ENCODE measurements around the gene HOXB3.

HOXB3 gene

GRCh38 chr17:48578616-48579470 is 11.2 kb downstream of the HOXB3 start:
- TF ChIP-seq CTCF (conservative IDR thresholded peaks at IDR 0.05; ENCODE audit: low read depth, low read length), result no peak
- no peak for DNase-seq (ENCODE audit: low read depth)

GRCh38 chr17:48577946-48578615 is 12.0 kb downstream of the HOXB3 start, which contains the start of gene HOXB4:
TSS of gene HOXB4 (minus strand) at chr17:48578350. CDS start at chr17:48578319, 31 bp downstream.
- no peak within 1 kb of the TSS for H3K4me3 ChIP-seq (ENCODE audit: low read depth, low read length)
- DNase-seq (ENCODE audit: low read depth), result no peak
- no peak for TF ChIP-seq CTCF (conservative IDR thresholded peaks at IDR 0.05; ENCODE audit: low read depth, low read length)

More at GRCh38 chr17:48578616-48579470, 11.2 kb downstream of the HOXB3 start:
- no peak overlapping the region for H3K4me3 ChIP-seq (ENCODE audit: low read depth, low read length)

GRCh38 chr17:48577330-48577945 is 12.6 kb downstream of the HOXB3 start:
- no peak for DNase-seq (ENCODE audit: low read depth)
- no peak for TF ChIP-seq CTCF (conservative IDR thresholded peaks at IDR 0.05; ENCODE audit: low read depth, low read length)
- no peak overlapping the region for H3K4me3 ChIP-seq (ENCODE audit: low read depth, low read length)

- no peak for TF ChIP-seq CTCF (conservative IDR thresholded peaks at IDR 0.05; ENCODE audit: low read depth, low read length)
- DNase-seq (ENCODE audit: low read depth), result no peak
- no peak overlapping the region for H3K4me3 ChIP-seq (ENCODE audit: low read depth, low read length)
Measured at GRCh38 chr17:48576479-48577309, 13.3 kb downstream of the HOXB3 start.

- no peak for DNase-seq (ENCODE audit: low read depth)
- no peak overlapping the region for H3K4me3 ChIP-seq (ENCODE audit: low read depth, low read length)
- TF ChIP-seq CTCF (conservative IDR thresholded peaks at IDR 0.05; ENCODE audit: low read depth, low read length), result no peak
Measured at GRCh38 chr17:48575673-48576478, 14.2 kb downstream of the HOXB3 start.
